HTERT RPE-1 (cell line): ENCODE measurements around the gene MKRN2.

ENCODE experiments used
- in situ Hi-C: fragments of 300-500 bp; cut with MboI; formaldehyde crosslinking; loops from 4 replicates; pipeline ENCODE4 v1.14.3; 2020; ENCODE audit warnings: low sequenced_read_pairs

The MKRN2 gene

DNA sequence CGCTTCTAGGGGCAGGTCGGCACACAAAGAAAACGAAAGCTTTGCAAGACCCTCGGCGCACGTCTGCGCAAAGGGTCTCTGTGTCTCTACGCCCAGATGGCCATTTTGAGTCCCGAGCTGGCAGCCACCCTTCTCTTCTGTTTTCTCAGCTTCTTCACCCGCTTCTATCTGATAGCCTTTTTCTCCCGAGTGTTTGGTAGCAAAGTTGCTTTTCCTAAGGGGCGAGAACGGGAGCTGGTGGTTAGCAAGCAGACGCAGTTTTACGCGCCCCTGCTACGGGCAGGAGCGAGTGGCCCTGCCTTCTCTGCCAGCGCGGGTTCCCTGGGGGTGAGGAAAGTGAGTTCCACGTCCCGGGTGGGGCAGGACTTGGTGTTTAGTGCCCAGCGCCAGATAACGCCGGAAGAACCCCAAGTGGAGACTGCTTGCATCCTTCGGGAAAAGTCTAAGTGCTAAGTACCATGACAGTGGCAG is 2.9 kb upstream of the MKRN2 start:
- in situ Hi-C loops, result no loop called here

DNA sequence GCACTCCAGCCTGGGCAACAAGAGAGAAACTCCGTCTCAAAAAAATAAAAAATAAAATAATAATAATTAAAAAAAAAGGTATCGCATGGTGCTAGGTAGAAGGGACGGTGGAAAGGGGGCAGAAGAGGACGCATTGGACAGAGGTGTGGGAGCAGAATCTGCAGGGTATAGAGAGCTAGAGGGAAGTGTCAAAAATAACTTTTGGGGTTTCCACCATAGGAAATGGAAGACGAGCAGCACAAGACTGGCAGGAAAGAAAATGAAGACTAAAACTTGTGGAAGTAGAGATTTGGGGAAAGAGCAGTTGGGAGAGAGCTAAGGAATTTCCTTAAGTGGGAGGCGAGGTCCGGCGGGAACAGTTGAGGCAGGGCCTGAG is 585 bp upstream of the MKRN2 start:
- in situ Hi-C loops, result no loop called here

DNA sequence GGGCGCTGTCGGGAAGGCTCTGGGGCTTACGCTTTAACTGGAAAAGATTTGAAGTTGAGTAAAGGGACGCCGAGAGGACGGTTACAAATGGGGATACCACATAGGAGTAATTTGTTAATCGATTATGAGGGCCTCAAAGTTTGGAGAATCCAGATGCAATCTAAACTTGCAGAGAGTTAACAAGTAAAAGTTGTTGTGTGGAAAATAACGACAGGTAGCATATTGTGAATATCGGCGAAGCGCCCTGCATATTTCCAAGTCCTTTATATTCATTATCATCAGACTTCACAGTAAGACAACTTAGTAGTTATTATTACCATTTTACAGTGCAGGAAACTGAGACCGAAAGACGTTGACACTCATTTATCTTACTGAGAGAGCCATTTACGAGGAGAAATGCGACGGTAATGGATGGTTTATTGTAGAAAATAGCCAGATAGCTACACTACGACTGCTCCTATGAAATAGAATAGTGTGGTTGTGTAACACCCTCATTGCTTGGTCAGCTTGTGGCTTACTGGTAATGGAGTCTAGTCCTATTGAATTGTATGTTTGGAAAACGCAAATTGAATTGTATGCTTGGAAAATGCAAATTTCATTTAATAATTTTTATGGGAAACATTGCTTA is 700 bp downstream of the MKRN2 start:
- in situ Hi-C loops, result no loop called here

DNA sequence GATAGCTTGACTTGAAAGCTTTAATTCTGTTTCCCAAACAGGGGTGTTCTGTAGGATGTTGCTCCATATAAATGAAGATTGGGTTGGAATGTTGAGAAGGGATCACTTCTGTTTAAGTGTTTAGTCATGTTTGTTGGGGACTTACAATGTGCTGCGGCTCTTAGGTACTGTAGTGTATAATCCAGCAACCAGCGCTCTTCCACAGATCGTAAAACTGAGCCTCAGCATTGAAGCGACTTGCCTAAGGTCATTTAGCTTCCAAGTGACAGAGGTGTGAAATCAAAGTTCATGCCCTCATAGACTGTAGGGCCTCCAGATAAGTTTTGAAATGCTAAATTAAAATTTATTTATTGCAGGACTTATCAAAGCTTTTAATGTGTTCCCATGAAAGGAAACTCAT is 1.8 kb downstream of the MKRN2 start:
- in situ Hi-C loops, result no loop called here

DNA sequence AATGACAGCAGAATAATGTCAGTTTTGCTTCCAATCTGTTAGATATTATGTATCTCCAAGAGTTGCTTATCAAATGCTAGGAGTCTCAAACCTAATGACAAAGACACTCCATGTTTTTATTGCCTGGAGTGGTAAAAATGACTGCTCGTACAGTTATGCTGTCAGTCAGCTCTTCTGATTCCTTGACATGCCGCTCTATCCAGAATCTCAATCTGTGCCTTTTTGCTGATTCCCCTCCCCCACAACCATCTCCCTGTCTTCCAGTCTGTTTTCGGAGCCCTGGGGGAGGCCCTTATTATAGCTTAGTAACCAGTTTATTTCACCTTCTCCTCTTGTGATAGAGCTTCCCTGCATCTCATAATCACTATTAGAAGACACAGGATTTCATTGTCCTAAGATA is 2.6 kb downstream of the MKRN2 start:
- in situ Hi-C loops, result no loop called here

DNA sequence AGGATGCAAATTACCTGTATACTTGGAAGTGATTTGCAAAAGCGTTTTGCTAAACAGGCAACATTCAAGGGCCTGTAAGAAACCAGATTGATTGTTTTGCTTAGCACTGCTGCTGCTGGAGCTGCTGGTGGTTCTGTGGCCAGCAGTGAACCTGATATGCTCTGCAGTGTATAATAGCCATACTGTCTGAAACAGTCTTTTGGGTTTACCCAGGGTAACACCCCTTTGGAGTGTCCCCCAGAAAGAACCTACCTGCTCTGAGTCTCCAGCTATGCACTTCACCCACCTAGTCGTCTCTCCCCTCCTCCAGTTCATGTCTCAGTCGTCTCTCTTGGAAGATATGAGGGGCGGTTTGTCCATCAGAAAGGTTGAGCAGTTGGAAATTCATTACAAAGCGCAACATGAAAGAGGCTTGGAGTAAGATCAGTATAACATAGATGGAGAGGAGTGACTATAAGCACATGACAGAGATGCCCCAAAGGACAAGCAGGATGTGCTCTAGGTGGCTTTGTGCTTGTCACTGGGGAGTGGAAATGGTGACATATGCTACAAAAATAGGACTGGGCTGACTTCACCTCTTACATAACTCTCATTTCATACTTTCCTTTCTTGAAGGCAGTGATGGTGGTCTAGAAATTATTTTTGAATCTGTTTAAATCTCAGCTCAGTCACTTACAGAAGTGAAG is 3.8 kb downstream of the MKRN2 start:
- in situ Hi-C loops, result no loop called here

DNA sequence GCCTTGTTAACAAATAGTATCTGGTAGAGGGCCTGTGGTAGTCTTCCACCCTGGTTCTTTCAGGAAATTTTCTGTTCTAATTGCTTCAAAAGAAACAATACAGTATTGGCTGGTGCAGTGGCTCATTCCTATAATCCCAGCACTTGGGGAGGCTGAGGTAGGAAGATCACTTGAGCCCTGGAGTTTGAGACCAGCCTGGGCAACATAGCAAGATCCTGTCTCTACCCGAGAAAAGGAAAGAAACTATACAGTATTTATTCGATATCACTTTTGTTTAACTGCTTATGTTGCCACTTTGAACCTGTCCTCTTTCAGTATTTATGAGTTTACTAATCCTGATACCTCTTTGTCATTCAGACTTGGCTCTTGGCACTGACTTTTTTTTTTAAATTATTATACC is 4.5 kb downstream of the MKRN2 start:
- in situ Hi-C loops, result no loop called here

DNA sequence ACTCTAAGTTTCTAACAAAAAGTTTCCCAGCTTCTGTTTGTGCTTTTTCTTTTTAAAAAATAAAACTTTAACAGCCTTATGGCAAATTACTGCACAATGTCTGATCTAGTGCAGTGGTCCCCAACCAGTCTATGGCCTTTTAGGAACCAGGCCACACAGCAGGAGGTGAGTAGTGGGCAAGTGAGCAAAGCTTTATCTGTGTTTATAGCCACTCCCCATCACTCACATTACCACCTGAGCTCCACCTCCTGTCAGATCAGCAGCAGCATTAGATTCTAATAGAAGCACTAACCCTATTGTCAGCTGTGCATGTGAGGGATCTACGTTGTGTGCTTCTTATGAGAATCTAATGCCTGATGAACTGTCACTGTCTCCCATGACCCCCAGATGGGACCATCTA is 5.6 kb downstream of the MKRN2 start:
- in situ Hi-C loops, result no loop called here

DNA sequence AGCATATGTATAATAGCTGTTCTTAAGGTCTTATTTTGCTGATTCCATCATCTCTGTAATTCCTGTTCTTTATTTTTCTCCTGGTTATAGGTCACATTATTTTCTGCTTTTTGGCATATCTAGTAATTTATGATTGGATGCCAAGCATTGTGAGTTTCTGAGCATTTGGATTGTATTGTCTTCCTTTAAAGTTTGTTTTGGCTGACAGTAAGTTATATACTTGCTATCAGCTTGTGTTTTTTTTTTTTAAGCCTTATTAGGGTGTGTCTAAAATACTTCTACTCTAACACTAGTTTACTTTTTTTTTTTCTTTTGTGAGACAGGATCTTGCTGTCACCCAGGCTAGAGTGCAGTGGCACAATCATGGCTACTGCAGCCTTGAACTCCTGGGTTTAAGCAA is 10.1 kb downstream of the MKRN2 start:
- in situ Hi-C loops, result no loop called here

DNA sequence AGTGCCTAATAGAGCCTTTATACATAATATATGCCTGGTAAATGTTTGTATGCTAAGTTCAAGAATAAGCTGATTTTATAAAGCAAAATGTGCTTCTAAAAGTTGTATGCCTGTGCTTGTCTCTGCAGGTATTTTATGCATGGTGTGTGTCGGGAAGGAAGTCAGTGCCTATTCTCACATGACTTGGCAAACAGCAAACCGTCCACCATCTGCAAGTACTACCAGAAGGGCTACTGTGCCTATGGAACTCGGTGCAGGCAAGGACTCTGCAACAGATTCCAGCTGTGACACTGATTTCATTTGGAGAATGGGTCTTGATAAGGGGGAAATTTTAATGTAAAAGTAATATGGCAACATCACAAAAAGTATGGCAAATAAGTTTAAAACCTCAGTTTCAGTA is 11.9 kb downstream of the MKRN2 start:
- in situ Hi-C loops, result no loop called here

DNA sequence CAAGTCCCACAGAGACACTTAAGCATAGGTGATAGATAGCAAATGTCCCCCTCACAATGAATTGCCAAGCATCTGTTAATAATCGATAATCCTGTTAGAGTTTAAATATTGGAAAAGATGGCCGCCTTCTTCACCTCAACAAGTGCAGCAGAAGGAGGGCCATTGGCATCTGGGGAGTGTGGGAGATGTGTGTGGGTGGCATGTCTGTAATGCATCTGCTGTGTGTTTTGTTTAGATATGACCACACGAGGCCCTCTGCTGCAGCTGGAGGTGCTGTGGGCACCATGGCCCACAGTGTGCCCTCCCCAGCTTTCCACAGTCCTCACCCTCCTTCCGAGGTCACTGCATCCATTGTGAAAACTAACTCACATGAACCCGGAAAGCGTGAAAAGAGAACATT is 12.9 kb downstream of the MKRN2 start:
- in situ Hi-C loops, result no loop called here

DNA sequence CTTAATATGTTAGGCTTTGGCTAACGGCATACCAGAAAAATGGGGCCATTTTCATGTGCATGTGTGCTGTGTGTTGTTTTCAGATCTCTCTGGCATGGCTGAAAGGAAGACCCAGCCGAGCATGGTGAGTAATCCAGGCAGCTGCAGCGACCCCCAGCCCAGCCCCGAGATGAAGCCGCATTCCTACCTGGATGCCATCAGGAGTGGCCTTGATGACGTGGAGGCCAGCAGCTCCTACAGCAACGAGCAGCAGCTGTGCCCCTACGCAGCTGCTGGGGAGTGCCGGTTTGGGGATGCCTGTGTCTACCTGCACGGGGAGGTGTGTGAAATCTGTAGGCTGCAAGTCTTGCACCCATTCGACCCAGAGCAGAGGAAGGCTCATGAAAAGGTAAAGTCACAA is 15.1 kb downstream of the MKRN2 start:
- in situ Hi-C loops, result no loop called here

DNA sequence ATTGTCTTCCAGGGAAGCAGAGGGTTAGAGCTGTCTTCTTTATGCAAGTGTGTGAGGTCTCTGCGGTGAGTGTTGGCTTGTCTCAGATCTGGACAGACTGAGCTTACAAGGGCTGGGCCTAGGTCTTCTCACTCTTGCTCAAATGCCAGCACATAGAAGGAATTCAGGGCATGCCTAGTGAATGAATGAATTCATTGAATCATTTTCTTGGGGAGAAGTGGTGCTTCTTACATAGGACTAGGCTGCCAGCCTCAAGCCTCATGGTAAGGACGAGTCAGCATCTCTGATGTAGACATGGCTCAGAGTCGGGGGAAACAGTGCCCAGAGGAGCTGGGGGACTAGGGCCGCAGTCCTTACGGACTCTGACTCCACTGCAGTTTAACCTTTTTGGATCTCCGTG is 17.2 kb downstream of the MKRN2 start:
- in situ Hi-C loops, result no loop called here

DNA sequence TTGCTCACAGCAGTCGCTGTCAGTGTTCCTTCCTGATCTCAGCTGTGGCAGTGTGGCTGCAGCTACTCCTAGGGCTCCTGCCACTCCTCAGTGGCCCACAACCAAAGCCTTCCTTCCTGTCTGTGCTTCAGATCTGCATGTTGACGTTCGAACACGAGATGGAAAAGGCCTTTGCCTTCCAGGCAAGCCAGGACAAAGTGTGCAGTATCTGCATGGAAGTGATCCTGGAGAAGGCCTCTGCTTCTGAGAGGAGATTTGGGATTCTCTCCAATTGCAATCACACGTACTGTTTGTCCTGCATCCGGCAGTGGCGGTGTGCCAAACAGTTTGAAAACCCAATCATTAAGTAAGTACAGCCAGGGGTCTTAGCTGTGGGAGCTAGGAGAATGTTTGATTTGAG is 17.8 kb downstream of the MKRN2 start:
- in situ Hi-C loops, result no loop called here

DNA sequence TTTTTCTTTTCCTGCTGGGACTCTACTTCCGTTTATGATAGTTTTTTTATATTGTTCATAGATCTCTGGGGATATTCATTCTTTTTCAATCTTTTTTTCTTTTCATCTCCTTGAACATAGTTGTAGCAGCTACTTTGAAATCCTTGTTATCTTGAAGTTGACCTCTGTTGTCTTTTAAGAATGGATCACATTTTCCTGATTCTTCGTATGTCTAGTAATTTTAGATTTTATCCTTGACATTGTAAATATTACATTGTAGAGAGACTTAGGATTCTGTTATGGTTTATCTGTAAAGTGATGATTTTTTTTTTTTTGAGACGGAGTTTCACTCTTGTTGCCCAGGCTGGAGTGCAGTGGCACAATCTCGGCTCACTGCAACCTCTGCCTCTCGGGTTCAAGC is 20.5 kb downstream of the MKRN2 start:
- in situ Hi-C loops, result no loop called here

DNA sequence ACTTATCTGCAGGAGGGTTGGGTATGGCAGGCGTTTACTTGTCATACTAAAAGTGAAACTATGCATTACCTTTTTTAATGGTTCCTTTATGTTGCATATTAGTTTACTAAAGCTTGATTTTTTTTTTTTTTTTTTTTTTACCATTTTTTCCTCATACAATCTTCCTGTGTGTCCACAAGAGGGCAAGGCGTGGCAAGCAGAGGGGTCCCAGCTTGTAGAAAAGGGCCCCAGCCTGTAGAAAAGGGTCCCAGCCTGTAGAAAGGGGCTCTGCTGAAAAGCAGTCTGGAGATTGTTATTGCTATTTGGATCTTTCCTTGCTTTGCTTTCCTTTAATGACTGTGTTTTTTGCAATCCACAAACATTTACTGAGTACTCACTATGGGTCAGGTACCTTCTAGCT is 21.9 kb downstream of the MKRN2 start:
- in situ Hi-C loops, result no loop called here

DNA sequence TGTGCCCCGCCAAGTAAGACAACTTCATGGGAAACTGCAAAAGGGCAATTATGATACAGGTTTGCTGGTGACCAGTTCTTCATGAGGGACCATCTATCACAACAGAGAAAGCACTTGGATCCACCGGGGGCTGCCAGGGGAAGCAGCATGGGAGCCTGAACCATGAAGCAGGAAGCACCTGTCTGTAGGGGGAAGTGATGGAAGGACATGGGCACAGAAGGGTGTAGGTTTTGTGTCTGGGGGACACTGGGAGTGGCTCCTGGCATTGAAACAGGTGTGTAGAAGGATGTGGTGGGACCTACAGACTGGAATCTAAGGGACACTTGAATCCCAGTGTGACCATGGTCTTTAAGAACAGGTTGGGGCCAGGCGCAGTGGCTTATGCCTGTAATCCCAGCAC is 22.6 kb downstream of the MKRN2 start:
- in situ Hi-C loops, result no loop called here

DNA sequence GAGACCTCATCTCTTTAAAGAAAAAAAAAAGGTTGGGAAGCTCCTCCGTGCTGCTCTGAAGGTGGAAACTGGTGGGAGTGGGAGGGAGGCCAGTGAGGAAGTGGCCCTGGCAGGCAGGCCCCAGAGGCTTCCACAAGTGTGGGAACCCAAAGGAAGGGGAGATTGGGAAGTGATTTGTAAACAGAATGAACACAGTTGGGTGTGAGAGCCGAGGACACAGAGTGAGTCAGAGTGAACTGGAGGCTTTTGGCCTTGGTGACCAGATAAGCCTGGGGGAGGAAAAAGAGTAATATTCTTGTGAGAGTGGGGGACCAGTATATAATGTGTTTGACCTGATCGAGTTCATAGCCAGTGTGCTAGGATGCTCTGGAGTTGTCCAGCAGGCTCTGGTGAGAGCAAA is 23.0 kb downstream of the MKRN2 start:
- in situ Hi-C loops, result no loop called here

DNA sequence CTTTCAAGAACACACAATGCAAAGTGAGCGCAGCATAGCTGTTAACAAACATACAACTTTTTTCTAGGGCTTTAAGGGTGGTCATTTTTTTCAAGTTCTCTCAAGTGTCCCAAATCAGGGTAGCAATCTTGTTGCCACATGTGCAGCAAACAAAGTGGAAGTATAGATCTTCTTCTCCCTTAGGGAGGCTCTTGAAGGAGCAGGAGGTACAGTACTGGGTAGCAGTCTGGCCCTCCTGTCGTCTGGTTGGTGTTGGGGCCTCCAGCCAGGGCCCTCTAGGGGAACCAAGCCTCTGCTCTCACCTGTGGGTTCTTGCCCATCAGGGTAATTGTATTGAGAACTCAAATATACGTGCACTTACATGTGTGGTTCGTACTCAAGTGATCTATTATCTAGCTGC is 25.8 kb downstream of the MKRN2 start:
- in situ Hi-C loops, result no loop called here

DNA sequence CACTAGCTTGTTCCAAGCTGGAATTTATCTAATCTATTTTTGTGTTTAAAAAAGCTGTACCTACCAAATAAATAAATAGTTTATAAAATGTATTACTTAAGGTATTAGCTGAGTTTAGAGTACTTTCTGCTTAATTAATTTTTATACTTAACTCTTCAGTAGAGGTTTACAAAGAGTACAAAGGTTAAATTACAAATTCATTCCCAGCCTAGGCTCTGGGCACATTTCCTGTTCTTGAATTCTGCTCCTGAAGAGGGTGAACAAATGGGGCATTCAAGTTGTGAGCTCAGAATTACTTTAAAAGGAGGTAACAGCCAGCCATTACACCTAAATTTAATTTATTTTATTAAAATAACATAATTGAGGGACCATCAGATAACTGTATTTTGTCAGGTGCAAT is 26.4 kb downstream of the MKRN2 start:
- in situ Hi-C loops, result no loop called here

DNA sequence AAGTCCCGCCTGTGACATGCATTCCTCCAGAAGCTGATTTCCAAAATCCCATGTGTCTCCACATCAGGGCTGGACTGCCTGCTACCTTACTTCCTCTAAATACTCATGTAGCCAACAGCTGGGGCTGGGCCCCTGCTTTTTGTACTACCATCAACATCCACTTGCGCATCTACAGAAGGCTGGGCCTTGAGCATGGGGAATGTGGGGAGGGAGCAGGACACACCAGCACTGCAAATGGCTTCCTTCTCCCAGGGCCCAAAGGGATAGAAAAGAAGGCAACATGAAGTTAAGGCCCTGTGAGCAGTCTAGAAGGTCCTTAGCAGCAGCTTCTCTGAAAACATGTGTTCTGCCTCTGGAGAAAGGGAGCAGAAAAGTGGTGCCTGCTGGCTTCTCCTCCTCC is 27.2 kb downstream of the MKRN2 start:
- in situ Hi-C loops, result no loop called here

DNA sequence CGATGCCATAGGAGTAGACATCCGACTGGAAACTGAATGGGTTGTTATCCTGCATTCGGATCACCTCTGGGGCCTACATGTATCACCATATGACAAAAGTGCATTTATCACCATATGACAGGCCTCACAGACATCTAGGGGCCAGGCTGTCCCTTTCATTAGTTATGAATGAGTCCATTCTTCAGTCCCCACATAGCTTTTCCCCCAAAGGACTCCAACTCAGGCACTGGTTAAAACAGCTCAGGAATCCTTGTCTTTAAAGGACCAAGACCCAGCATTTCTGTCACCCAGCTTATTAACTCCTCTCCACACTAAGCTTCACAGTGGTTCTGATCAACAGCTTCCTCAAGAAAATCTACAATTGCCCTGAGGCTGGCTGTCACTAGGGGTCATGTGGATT is 28.3 kb downstream of the MKRN2 start:
- in situ Hi-C loops, result no loop called here

DNA sequence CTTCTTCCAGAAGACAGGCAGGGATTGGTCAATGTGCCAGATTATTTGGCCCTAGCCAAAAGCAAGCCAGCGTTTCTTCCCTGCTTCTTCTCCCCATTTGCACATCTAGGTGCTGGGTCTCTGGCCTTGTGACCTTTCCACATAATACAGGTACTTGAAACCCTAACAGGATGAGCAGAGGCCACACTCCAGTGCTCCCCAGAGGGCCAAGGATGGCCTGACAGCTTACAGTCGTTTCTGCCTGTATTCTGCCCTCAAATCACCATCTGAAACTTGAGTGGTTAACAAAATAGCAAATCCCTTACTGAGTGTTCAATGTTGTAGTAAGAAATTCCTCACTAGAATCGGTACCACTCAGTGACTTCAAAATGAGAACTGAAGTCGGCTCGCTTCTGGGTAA is 29.1 kb downstream of the MKRN2 start:
- in situ Hi-C loops, result no loop called here
